ENCODE data around the gene TMIGD1. TPM values are rescaled to one million over a fixed set of nuclear protein-coding genes. Genes with fewer than 3 reads are reported as not detected.

TMIGD1 gene
- total and polyA plus RNA-seq, 2 of the 13 experiments (the other 11 are each of a cell fraction or from before 2014, with no cell fraction given): not detected

- TF ChIP-seq HMGXB4 (CRISPR knock-in tag; IDR thresholded peaks at IDR 0.05; ENCODE audit: borderline replicate concordance in 1 of 2, low read depth in 1 of 2): no peak
- no peak for TF ChIP-seq GPBP1L1 (CRISPR knock-in tag; IDR thresholded peaks at IDR 0.05)
- no peak for TF ChIP-seq ZNF232 (CRISPR knock-in tag; IDR thresholded peaks at IDR 0.05; ENCODE audit: borderline replicate concordance)
- no peak for TF ChIP-seq ZNF556 (CRISPR knock-in tag; IDR thresholded peaks at IDR 0.05; ENCODE audit: borderline replicate concordance)
- no peak for TF ChIP-seq ZNF564 (CRISPR knock-in tag; IDR thresholded peaks at IDR 0.05)
- no peak for TF ChIP-seq ZNF331 (CRISPR knock-in tag; IDR thresholded peaks at IDR 0.05)
- TF ChIP-seq ZNF383 (CRISPR knock-in tag; IDR thresholded peaks at IDR 0.05; ENCODE audit: borderline replicate concordance): no peak
- no peak for TF ChIP-seq SPEN (CRISPR knock-in tag; IDR thresholded peaks at IDR 0.05; ENCODE audit: low read depth)
- TF ChIP-seq FOXO4 (CRISPR knock-in tag; conservative IDR thresholded peaks at IDR 0.05): no peak
- TF ChIP-seq ARID5B (CRISPR knock-in tag; IDR thresholded peaks at IDR 0.05): no peak
- no peak for TF ChIP-seq SALL1 (CRISPR knock-in tag; IDR thresholded peaks at IDR 0.05)
Measured at GRCh38 chr17:30271102-30271501, 62.8 kb downstream of the TMIGD1 start (continued).
